Sigmoid colon (tissue), 7 donors: ENCODE data around the gene PACRG. TPM values are rescaled to one million over a fixed set of nuclear protein-coding genes. Genes with fewer than 3 reads are reported as not detected.

Experiments
- DNase-seq: peaks from one replicate; pipeline ENCODE4 v3.0.0-alpha.2; 2019
- H3K27ac ChIP-seq, 4 donors: fragments of 200-600 bp; sonication (generic); one replicate each; pipeline ENCODE4 v1.5.1; 2016 to 2019; ENCODE audit warnings: mild to moderate bottlenecking in 1 of 4
- H3K27me3 ChIP-seq, 3 donors: fragments of 200-600 bp; sonication (generic); one replicate each; pipeline ENCODE4 v1.5.1; 2019; ENCODE audit warnings: mild to moderate bottlenecking in 1 of 3
- H3K36me3 ChIP-seq, 4 donors: fragments of 200-600 bp; sonication (generic); one replicate each; pipeline ENCODE4 v1.5.1; 2016 to 2019
- H3K4me1 ChIP-seq, 4 donors: fragments of 200-600 bp; sonication (generic); one replicate each; pipeline ENCODE4 v1.5.1; 2017 to 2019
- H3K4me3 ChIP-seq, 4 donors: fragments of 200-600 bp; sonication (generic); one replicate each; pipeline ENCODE4 v1.5.1; 2017 to 2019; ENCODE audit warnings: mild to moderate bottlenecking in 2 of 4, moderate library complexity in 1 of 4
- H3K9me3 ChIP-seq, 4 donors: fragments of 200-600 bp in 3 of 4; sonication (generic) in 3 of 4; one replicate each; pipeline versions ENCODE4 v1.5.1 to v1.6.1; 2013 to 2019
- CTCF ChIP-seq, 4 experiments: fragments of 450-650 bp in 3 of 4; fragments of 200-600 bp in 1 of 4; IDR thresholded peaks; one replicate each; pipeline ENCODE4 v1.5.1; 2016 to 2019; ENCODE audit warnings: antibody characterized with exemption in 4 of 4, mild to moderate bottlenecking in 3 of 4, moderate library complexity in 2 of 4
- EP300 ChIP-seq, 4 donors: sonication (generic); formaldehyde crosslinking; IDR thresholded peaks; one replicate each; pipeline ENCODE4 v1.6.1; 2017; ENCODE audit warnings: antibody characterized with exemption in 4 of 4
- POLR2A ChIP-seq, 2 donors: fragments of 450-650 bp; IDR thresholded peaks; one replicate each; pipeline ENCODE4 v1.6.1; 2016; ENCODE audit warnings: antibody characterized with exemption in 2 of 2, mild to moderate bottlenecking in 2 of 2, moderate library complexity in 2 of 2
- POLR2AphosphoS5 ChIP-seq, 4 donors: sonication (generic); formaldehyde crosslinking; IDR thresholded peaks; one replicate each; pipeline ENCODE4 v1.6.1; 2017; ENCODE audit warnings: antibody characterized with exemption in 4 of 4
- WGBS, 2 donors: extraction: QIAGEN DNeasy Blood & Tissue Kit; methylation state at CpG; one replicate each; pipeline ENCODE4 v1.1.7; 2013; 5-methylcytosine and 5-hydroxymethylcytosine counted together
- intact Hi-C: fragments of 100-400 bp; cut with DNase I; formaldehyde crosslinking; loops from one replicate; pipeline ENCODE4 v1.15.1; 2023
- polyA plus RNA-seq, 3 donors: library from polyadenylated mRNA; stranded (reverse); fragments of 200-250 nt; gene quantifications; one replicate each; pipeline ENCODE4 v1.2.3, GENCODE V29; 2013
- total RNA-seq, 4 donors: library from RNA; depleted of rRNA; stranded (reverse); fragments of >200 nt; gene quantifications; one replicate each; pipeline ENCODE4 v1.1.0, GENCODE V29; 2016
- donor health status: healthy with polysubstance abuse.
- donor health status: Bipolar disorder and iron deficiency.
- donor health status: healthy.

PACRG gene
- total and polyA plus RNA-seq, 7 donors = 0.12 to 6.9 (median 0.95) TPM; not detected in 2

- WGBS, 2 donors = 61 to 70% methylated on average over 1 of the region's 1 CpG
- intact Hi-C loops = no loop called here
- Histone ChIP-seq H3K4me1 (no peaks in the 10 kb centered on the region), H3K9me3 (no peaks in the 10 kb centered on the region), H3K36me3 (no peaks in the 10 kb centered on the region), H3K27ac (no peak overlapping the region), H3K27me3 (no peaks in the 10 kb centered on the region), H3K4me3 (no peak overlapping the region)
- DNase-seq = no peak
- TF ChIP-seq POLR2A (IDR thresholded peaks at IDR 0.05) = no peak
- TF ChIP-seq POLR2AphosphoS5 (IDR thresholded peaks at IDR 0.05) = no peak
- TF ChIP-seq CTCF (IDR thresholded peaks at IDR 0.05) = no peak
- no peak for TF ChIP-seq EP300 (IDR thresholded peaks at IDR 0.05)
These were observed 287.0 kb downstream of the PACRG start for GRCh38 chr6:163014736-163015135.

- no peak overlapping the region for H3K4me3 ChIP-seq
- TF ChIP-seq CTCF (IDR thresholded peaks at IDR 0.05) (no peak), POLR2A (IDR thresholded peaks at IDR 0.05) (no peak), POLR2AphosphoS5 (IDR thresholded peaks at IDR 0.05) (no peak), EP300 (IDR thresholded peaks at IDR 0.05) (no peak)
- no peaks in the 10 kb centered on the region for H3K27me3 ChIP-seq
- DNase-seq = no peak
- peaks cover 0 to 4% (median 0%) of the 10 kb centered on the region in 4 donors for H3K9me3 ChIP-seq
- intact Hi-C loops = no loop called here
- H3K36me3 ChIP-seq = no peaks in the 10 kb centered on the region
- no peaks in the 10 kb centered on the region for H3K4me1 ChIP-seq
- 92 to 95% methylated on average over 1 of the region's 1 CpG for WGBS, 2 donors
- no peak overlapping the region for H3K27ac ChIP-seq
These were observed 290.0 kb downstream of the PACRG start for GRCh38 chr6:163017801-163018200.

- DNase-seq = no peak
- no peaks in the 10 kb centered on the region for H3K36me3 ChIP-seq
- TF ChIP-seq POLR2A (IDR thresholded peaks at IDR 0.05) = no peak
- TF ChIP-seq POLR2AphosphoS5 (IDR thresholded peaks at IDR 0.05) = no peak
- TF ChIP-seq CTCF (IDR thresholded peaks at IDR 0.05) = no peak
- TF ChIP-seq EP300 (IDR thresholded peaks at IDR 0.05) = no peak
- WGBS, 2 donors = 50 to 70% methylated on average over 3 of the region's 3 CpGs
- intact Hi-C loops = no loop called here
- no peaks in the 10 kb centered on the region for H3K27me3 ChIP-seq
- H3K4me3 ChIP-seq = no peak overlapping the region
- H3K4me1 ChIP-seq = no peaks in the 10 kb centered on the region
- peaks cover 0 to 9% (median 2%) of the 10 kb centered on the region in 4 donors for H3K9me3 ChIP-seq
- H3K27ac ChIP-seq = no peak overlapping the region
These were observed 292.2 kb downstream of the PACRG start for GRCh38 chr6:163019926-163020325.

GRCh38 chr6:163021054-163021453 lies 293.3 kb downstream of the PACRG start:
- WGBS, 2 donors = 74 to 75% methylated on average over 5 of the region's 5 CpGs
- TF ChIP-seq POLR2AphosphoS5 (IDR thresholded peaks at IDR 0.05) = no peak
- TF ChIP-seq EP300 (IDR thresholded peaks at IDR 0.05) = no peak
- TF ChIP-seq CTCF (IDR thresholded peaks at IDR 0.05) = no peak
- TF ChIP-seq POLR2A (IDR thresholded peaks at IDR 0.05) = no peak
- Histone ChIP-seq H3K27ac (no peak overlapping the region), H3K4me1 (no peaks in the 10 kb centered on the region), H3K4me3 (no peak overlapping the region), H3K36me3 (no peaks in the 10 kb centered on the region), H3K9me3 (peaks cover 0 to 9% (median 2%) of the 10 kb centered on the region in 4 donors), H3K27me3 (no peaks in the 10 kb centered on the region)
- intact Hi-C loops = no loop called here
- no peak for DNase-seq

- Histone ChIP-seq H3K36me3 (no peaks in the 10 kb centered on the region), H3K4me3 (no peak overlapping the region), H3K4me1 (no peaks in the 10 kb centered on the region), H3K27me3 (no peaks in the 10 kb centered on the region), H3K27ac (no peak overlapping the region), H3K9me3 (peaks cover 0 to 9% (median 2%) of the 10 kb centered on the region in 4 donors)
- intact Hi-C loops = no loop called here
- no peak for DNase-seq
- 90 to 94% methylated on average over 1 of the region's 1 CpG for whole genome bisulfite sequencing, 2 donors
- TF ChIP-seq CTCF (IDR thresholded peaks at IDR 0.05) (no peak), POLR2AphosphoS5 (IDR thresholded peaks at IDR 0.05) (no peak), POLR2A (IDR thresholded peaks at IDR 0.05) (no peak), EP300 (IDR thresholded peaks at IDR 0.05) (no peak)
These were observed 295.9 kb downstream of the PACRG start for GRCh38 chr6:163023700-163024099.
